ENCODE data around the gene COX6B1.
"Not testable (repeated sequence)": the region's sequence is repeated elsewhere in the genome, so short reads cannot be mapped to it uniquely, and the experiment has no call there.

Gene COX6B1, protein sequence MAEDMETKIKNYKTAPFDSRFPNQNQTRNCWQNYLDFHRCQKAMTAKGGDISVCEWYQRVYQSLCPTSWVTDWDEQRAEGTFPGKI

DNA sequence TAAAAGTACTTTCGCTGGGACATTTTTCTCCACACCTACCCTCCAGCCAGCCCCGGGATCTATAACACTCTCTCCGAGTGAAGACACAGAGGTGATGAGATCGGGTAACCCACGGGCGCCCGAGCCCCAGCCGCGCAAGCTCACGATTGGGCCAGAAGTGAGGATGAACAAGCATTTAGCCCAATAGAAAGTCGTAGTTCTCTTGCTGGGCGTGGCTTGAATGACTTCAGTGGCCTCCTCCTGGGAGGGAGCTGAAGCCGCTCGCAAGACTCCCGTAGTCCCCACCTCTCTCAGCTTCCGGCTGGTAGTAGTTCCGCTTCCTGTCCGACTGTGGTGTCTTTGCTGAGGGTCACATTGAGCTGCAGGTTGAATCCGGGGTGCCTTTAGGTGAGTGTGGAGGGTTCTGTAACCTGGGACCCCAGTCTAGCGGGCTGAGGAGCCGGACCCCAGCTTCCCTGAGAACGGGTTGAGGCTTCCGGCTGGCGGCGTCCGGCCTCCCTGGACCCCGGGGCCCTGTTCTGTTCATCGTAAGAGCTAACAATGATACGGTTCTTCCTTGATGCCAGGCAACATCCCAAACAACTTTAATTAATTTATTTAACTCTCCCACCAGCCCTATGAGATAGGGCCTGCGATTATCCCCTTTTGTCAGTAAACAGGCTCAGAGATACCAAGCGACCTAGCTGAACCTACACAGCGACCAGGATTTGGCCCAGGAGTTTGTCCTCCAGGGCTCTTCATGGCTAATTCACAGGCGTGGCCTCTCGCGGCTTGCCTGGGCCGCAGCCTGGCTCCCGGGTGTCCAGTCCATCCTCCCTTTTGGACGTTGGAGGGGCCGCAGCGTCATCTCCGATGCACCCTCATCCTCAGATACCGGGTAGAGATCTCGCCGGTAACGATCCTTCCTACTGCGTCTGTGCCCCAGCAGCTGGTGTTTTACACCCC lies at the start of gene COX6B1:
Gene COX6B1, plus strand, starts transcription at position 307 of the 945 bp plus-strand sequence. CDS start 2,921 bp downstream, outside the sequence.
- DNase-seq (ENCODE audit: low spot score), result peak; percentile 98

DNA sequence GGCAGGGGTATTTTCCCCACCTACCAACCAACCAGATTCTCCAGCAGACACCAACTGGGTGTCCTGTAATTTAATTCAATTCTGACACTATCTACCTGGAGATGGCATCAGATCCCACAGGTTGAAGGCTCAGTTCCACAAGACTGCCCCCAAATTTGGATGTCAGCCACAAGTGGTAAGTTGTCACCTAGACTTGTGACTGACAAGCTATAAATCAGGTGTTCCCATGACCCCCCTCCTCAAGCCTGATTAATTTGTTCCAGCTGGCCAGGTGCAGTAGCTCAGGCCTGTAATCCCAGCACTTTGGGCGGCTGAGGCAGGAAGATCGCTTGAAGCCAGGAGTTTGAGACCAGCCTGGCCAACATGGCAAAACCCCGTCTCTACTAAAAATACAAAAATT lies 46.2 kb upstream of the COX6B1 start:
- DNase-seq (ENCODE audit: low spot score), result no peak

DNA sequence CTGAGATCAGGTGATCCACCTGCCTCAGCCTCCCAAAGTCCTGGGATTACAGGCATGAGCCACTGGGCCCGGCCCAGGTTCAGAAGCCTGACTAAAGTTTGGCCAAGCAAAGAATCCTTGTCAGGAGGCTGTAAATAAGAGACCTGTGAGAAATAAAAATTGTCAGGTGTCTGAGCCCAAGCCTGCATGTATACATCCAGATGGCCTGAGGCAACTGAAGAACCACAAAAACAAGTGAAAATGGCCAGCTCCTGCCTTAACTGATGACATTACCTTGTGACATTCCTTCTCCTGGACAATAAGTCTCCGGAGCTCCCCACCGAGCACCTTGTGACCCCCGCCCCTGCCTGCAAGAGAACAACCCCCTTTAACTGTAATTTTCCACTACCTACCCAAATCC lies 43.7 kb upstream of the COX6B1 start:
- DNase-seq (ENCODE audit: low spot score), result not testable (repeated sequence)

DNA sequence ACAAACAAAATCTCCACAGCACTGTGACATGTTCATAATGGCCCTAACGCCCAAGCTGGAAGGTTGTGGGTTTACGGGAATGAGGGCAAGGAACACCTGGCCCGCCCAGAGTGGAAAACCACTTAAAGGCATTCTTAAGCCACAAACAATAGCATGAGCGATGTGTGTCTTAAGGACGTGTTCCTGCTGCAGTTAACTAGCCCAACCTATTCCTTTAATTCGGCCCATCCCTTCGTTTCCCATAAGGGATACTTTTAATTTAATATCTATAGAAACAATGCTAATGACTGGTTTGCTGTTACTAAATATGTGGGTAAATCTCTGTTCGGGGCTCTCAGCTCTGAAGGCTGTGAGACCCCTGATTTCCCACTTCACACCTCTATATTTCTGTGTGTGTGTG lies 41.0 kb upstream of the COX6B1 start:
- DNase-seq (ENCODE audit: low spot score), result not testable (repeated sequence)

DNA sequence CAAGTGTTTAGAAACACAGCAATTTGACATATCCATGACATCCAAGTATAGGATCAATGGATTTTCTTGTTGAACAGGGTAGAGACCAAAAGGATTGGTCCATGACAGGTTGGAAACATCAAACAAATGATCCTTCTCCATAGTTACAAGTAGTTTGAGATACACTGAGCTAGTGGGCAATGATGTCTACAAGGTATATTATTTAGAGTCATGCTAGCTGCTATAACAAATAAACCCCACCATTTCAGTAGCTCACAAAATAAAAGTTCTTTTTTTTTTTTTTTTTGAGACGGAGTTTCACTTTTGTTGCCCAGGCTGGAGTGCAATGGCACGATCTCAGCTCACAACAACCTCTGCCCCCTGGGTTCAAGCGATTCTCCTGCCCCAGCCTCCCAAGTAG lies 40.5 kb upstream of the COX6B1 start:
- DNase-seq (ENCODE audit: low spot score), result no peak

DNA sequence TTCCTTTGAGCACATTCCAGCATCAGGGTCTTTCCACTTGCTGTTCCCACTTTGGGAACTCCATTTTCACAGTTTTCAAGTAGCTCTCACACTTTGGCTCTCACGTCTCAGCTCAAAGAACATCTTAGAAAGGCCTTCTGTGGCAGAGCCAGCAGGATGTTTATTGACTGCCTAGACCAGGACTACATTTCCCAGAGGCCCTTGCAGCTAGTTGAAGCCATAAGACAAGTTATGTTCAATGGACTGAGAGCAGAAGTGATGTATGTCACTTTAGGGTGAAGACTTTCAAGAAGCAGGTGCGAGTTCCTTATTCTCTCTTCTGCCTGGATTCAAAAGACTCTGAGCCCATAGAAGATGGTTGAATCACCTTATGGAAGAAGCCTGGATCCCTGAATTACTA lies 39.9 kb upstream of the COX6B1 start:
- no peak for DNase-seq (ENCODE audit: low spot score)

DNA sequence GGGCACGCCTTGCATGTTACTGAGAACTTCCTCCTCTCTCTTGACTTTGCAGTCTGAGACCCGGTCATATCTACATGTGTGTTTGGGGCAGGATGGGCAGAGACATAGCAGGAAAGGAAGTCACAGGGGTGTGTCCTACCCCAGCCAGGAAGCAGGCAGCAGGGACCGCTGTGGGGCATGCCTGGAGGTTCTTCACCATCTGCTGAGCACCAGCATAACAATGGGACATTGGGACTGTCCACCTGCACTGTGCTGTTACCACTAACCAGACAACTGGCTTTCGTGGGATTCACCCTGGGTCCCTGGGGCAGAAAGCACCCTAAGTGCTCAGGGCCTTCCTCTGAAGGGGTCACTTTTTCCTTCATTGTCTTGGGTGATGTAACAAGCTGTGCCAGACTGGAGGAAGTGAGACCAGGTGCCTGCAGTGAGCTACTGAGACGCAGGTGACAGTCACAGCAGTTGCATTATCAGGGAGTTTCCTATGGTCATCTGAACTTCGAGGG lies 38.2 kb upstream of the COX6B1 start:
- no peak for DNase-seq (ENCODE audit: low spot score)

DNA sequence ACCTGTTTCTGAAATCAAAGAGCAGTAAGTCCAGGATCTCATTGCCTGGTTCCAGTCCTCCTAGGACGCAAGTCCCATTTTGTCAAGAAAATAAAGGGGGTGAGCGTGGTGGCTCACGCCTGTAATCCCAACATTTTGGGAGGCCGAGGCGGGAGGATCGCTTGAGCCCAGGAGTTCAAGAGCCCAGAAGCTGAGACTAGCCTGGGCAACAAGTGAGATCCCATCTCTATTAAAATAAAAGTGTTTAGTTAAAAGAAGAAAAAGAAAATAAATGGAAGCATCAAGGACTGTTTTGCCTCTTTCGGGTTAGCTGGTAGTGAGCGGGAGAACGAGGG lies 35.9 kb upstream of the COX6B1 start:
- no peak for DNase-seq (ENCODE audit: low spot score)

DNA sequence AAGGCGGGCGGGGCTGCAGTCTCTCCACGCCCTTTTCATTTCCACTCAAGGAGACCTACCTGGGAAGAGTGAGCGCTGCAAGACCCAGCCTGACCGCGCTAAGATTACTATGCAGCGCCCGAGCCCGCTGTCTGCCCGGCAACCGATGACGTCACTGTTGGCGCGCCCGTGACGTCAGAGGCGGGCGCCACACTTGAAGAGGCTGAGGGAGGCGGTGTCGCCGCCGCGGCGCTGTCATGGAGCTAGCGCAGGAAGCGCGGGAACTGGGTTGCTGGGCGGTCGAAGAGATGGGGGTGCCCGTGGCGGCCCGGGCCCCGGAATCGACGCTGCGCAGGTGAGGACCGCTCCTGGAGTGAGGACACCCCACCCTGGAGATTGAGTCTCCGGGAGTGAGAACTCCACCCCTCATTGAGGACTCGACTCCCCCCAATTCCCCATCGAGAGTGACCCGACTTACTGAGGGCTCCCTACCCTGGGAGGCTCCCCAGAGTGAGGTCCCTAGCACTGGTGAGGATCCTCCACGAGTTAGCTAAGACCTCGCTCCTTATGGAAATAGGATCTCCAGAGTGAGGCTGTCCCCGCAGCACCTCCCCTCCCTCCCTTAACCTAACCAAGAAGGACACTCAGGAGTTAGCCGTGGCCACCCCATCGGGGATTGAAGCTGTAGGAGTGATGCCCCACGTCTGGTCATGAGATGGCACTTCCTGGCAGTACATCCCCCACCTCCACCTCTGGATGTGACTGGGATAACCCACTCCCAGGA lies 35.4 kb upstream of the COX6B1 start, which contains the start of gene HAUS5:
Gene HAUS5, plus strand, starts transcription at position 177 of the 763 bp plus-strand sequence. Its CDS starts 60 bp downstream, at position 237.
- peak; percentile 88 for DNase-seq (ENCODE audit: low spot score)

DNA sequence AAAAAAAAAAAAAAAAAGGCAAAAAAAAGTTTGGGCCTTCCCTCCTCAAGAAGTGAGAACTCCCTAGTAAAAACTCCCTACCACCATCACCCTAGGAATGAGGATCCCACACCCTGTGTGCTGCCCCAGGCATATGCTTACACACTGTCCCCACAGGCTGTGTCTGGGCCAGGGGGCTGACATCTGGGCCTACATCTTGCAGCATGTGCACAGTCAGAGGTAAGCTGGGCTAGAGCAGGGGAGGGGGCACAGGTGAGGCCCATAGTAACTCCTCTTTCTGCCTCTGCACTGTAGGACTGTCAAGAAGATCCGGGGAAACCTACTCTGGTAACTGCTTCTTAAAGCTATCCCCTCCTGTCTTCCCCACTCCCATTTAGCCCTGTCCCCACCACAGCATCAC lies 34.5 kb upstream of the COX6B1 start:
- DNase-seq (ENCODE audit: low spot score), result no peak

DNA sequence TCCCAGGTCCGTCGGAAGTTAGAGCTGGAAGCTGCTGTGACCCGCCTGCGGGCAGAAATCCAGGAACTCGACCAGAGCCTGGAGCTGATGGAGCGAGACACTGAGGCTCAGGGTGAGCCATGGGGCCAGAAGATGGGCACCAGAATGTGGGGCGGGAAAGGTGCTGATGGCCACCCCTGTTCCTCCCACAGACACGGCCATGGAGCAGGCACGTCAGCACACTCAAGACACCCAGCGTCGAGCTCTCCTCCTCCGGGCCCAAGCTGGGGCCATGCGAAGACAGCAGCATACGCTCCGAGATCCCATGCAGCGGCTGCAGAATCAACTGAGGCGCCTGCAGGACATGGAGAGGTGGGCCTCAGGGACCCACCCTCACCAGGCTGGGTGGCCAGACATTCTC lies 33.1 kb upstream of the COX6B1 start:
- DNase-seq (ENCODE audit: low spot score), result no peak

DNA sequence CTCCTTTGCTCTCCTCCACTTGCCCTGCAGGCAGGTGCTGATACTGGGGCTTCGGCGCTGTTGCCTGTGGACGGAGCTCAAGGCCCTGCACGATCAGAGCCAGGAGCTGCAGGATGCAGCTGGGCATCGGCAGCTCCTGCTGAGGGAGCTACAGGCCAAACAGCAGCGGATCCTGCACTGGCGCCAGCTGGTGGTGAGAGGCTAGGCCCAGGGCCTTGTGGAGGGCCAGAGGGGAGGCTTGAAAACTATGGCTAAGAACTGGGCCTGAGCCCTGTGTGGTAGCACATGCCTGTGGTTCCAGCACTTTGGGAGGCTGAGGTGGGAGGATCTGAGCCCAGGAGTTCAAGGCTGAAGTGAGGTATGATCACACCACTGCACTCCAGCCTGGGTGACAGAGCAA lies 29.3 kb upstream of the COX6B1 start:
- no peak for DNase-seq (ENCODE audit: low spot score)

DNA sequence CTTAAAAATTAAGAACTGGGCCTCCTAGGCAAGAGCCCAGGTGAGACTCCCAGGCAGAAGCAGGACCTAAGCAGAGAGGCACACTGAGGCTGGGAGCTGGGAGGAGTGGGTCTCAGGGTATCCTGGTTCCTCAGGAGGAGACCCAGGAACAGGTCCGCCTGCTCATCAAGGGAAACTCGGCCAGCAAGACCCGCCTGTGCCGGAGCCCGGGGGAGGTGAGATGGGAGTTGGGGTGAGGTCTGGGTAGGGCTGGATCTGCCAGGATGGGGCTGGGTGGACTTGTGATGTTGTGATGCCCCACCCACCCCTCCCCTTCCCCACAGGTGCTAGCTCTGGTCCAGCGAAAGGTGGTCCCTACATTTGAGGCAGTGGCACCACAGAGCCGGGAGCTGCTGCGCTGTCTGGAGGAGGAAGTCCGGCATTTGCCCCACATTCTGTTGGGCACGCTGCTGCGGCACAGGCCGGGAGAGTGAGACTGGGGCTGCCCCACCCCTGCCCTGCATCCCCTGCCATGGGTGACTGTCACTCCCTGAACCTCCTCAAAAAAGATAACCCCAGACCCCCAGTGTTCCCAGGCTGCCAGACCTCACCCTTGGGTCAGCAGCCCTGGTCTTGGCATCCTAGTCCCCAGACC lies 28.7 kb upstream of the COX6B1 start:
- no peak for DNase-seq (ENCODE audit: low spot score)

DNA sequence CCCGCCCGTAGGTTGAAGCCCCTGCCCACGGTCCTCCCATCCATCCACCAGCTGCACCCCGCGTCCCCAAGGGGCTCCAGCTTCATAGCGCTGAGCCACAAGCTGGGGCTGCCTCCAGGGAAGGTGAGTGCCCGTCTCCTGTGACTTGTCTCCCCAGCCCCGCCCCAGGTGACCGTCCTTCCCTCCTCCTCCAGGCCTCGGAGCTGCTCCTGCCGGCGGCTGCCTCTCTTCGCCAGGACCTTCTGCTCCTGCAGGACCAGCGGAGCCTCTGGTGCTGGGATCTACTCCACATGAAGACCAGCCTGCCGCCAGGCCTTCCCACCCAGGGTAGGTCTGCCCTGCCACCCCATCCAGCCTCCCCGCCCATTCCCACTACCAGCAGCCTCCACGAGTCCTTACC lies 28.1 kb upstream of the COX6B1 start:
- DNase-seq (ENCODE audit: low spot score), result no peak

DNA sequence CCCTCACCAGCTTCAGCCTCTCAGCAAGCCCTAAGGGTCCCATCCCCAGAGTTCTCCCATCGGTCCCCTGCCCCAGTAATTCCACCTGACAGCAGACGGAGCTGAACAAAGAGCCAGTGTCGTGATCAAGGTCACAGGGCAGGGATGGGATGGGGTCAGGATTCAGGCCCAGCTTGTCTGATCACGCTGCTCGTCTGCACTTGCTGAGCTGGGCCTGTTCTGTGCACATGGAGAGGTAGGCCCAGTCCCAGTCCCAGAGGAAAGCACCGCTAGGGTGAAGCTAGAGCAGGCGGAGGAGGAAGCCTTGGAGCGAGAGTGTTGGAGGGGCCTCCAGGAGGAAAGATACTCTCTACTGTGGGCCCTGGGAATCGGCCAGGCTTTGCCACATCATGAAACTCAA lies 26.4 kb upstream of the COX6B1 start:
- no peak for DNase-seq (ENCODE audit: low spot score)

DNA sequence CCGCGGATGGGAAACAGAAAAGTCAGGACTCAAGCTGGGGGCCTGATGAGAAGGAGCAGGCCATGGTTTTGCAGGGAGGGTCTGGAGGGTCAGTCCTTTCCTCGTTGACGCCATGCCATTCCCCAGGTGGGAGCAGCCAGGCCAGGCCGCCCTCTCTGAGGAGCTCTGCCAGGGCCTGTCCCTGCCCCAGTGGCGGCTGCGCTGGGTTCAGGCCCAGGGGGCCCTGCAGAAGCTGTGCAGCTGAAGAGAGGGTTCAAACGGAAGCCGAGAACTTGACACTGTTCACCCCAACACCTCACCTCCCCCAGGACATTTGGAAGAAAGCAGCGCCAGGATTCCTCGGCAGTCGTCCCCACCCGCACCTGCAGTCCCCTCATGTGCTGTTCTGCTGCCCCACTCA lies 25.4 kb upstream of the COX6B1 start:
- DNase-seq (ENCODE audit: low spot score), result no peak

DNA sequence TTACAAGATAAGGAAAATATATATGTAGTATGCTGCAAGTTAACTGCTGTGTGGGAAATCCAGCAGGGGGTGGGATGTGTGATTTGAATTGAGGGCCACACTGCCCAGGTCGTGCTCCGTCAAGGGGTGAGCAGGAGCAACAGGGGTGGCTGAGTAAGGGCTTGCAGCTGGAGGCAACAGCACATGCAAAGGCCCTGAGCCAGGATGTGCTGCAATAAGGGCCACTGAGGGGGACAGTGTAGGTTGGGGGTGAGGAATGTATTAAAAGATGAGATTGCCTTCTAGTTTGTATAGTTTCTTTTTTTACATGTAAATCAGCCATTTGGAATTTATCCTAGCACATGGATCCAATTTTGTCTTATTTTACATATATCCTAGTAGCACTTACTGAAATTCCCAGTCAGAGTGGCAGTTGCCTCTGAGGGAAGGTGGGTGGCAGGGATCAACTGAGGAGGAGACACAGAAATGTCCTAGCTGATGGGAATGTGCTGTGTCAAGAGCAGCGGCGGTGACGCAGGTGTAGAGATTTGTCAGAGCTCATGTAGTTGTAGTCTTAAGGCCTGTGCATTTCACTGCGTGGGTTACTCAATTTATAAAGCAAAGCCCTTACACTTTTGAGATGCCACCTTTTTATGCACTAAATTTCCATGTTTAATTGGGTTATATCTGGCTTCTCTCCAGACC lies 24.7 kb upstream of the COX6B1 start:
- peak; percentile 86 for DNase-seq (ENCODE audit: low spot score)

DNA sequence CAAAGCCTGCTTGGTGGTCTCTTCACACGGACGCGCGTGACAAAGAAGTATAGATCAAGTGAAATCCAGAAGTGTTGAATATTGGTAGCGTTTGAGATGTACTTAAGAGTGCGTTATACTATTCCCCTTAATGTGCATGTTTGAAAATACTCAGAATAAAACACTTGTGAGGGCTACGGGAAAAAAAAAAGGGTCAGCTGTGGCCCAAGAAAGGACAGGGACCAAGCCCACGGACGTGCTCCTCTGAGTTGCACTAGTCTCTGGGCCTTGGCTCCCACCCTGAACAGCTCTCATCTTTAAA lies 19.9 kb upstream of the COX6B1 start:
- DNase-seq (ENCODE audit: low spot score), result no peak

DNA sequence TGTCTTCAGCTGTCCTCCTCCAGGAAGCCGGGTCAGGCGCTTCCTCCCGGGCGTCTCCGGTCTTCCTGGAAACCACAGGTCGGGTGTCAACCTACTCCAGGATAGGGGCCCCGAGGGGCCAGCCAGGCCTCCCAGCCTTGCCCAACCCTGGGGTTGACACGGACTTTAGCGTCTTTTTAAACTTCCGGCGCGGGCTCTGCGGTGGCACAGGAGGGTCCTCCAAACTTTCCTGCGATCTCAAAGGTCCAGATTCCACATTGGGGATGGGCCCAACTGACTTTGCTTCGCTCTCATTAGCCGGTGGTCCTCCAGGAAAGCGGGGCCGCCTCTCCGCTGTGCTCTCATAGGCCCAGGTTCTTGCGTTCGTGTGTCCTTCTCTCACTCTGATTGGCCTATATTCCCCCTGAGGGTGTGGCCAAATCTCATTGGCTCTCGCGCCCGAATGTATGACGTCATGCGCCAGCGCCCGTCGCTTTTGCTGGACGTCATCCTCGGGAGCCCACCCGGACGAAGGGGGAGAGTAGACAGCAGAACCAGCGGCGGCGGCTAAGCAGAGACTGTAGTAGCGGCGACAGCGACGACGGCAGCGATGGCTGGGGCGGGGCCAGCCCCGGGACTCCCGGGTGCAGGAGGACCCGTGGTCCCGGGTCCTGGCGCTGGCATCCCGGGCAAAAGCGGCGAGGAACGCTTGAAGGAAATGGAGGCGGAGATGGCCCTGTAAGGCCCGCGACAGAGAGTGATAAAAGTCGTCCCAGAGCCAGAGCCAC lies 19.4 kb upstream of the COX6B1 start, which contains the start of gene RBM42:
Gene RBM42, plus strand, starts transcription at position 472 of the 767 bp plus-strand sequence. Its CDS starts 118 bp downstream, at position 590.
- peak; percentile 97 for DNase-seq (ENCODE audit: low spot score)

DNA sequence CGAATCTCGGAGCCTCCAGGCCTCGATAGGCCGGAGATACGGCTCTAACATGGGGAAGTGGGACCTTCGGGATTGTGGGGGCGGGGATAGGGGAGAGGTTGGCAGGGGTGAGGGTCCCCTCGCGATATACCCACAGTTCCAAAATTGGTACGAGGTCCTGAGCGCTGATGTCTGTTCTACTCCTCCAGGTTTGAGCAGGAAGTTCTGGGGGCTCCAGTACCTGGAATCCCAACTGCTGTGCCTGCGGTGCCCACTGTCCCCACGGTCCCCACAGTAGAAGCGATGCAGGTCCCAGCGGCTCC lies 18.8 kb upstream of the COX6B1 start:
- DNase-seq (ENCODE audit: low spot score), result no peak

Measured in putamen (tissue), 1 donor.